Measurements from ENCODE around the gene CREB3L1.

CREB3L1 gene

GRCh38 chr11:46338988-46339666 lies 61.7 kb downstream of the CREB3L1 start:
- H3K9me3 ChIP-seq (ENCODE audit: control insufficient read depth, insufficient read depth, low read length): no peaks in the 10 kb centered on the region
- H3K9me2 ChIP-seq (replicated peaks; ENCODE audit: control insufficient read depth, low read length): no peaks in the 10 kb centered on the region
- no peaks in the 10 kb centered on the region for H3K79me2 ChIP-seq (ENCODE audit: control insufficient read depth, low read length)
- no peak overlapping the region for H3K4me2 ChIP-seq (ENCODE audit: low read length)
- peaks cover 10% of the 10 kb centered on the region for H3K4me1 ChIP-seq (ENCODE audit: control insufficient read depth, low read length)
- H3K4me3 ChIP-seq (ENCODE audit: low read length): no peak overlapping the region
- no peaks in the 10 kb centered on the region for H4K20me1 ChIP-seq (ENCODE audit: control insufficient read depth, insufficient read depth, low read depth, low read length)
- TF ChIP-seq EZH2phosphoT487 (IDR thresholded peaks at IDR 0.05; ENCODE audit: borderline replicate concordance, low read length) (no peak), CTCF (IDR thresholded peaks at IDR 0.05; ENCODE audit: low read depth, low read length, poor library complexity, severe bottlenecking) (no peak)
- H3F3A ChIP-seq (ENCODE audit: control insufficient read depth, insufficient read depth): peaks cover 6% of the 10 kb centered on the region; the same call in 1 of the 2 replicates
- peaks cover 58% of the 10 kb centered on the region for H3K27me3 ChIP-seq (ENCODE audit: control insufficient read depth, low read length)
- H3K27ac ChIP-seq (ENCODE audit: low read depth, low read length): no peak overlapping the region
- no peaks in the 10 kb centered on the region for H3K36me3 ChIP-seq (ENCODE audit: control insufficient read depth, low read length)

DNA sequence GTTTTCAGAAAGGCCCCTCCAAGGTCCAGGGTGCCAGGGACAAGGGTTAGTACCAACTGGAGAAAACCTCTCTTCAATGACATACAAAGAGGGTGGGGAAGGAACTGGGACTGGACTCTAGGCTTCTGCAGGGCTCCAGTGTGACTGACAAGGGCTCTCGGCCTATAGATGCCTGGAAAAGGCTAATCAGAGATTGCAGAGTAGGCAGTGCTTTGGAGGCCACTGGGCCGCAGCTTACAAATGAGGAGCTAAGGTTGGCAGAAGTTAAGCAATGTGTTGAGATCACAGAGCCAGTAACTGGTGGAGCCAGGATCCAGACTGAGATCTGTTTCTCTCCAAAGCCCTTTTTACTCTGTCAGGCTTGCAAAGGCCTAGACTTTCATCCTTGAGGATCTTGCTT lies 62.4 kb downstream of the CREB3L1 start:
- Histone ChIP-seq H3K27ac (ENCODE audit: low read depth, low read length) (no peak overlapping the region), H3K79me2 (ENCODE audit: control insufficient read depth, low read length) (no peaks in the 10 kb centered on the region), H3F3A (ENCODE audit: control insufficient read depth, insufficient read depth) (peaks cover 7% of the 10 kb centered on the region; the same call in 1 of the 2 replicates), H4K20me1 (ENCODE audit: control insufficient read depth, insufficient read depth, low read depth, low read length) (no peaks in the 10 kb centered on the region), H3K4me3 (ENCODE audit: low read length) (no peak overlapping the region), H3K4me1 (ENCODE audit: control insufficient read depth, low read length) (peaks cover 10% of the 10 kb centered on the region), H3K36me3 (ENCODE audit: control insufficient read depth, low read length) (no peaks in the 10 kb centered on the region), H3K4me2 (ENCODE audit: low read length) (no peak overlapping the region), H3K9me2 (replicated peaks; ENCODE audit: control insufficient read depth, low read length) (no peaks in the 10 kb centered on the region), H3K27me3 (ENCODE audit: control insufficient read depth, low read length) (peaks cover 55% of the 10 kb centered on the region), H3K9me3 (ENCODE audit: control insufficient read depth, insufficient read depth, low read length) (no peaks in the 10 kb centered on the region)
- TF ChIP-seq EZH2phosphoT487 (IDR thresholded peaks at IDR 0.05; ENCODE audit: borderline replicate concordance, low read length): no peak
- TF ChIP-seq CTCF (IDR thresholded peaks at IDR 0.05; ENCODE audit: low read depth, low read length, poor library complexity, severe bottlenecking): no peak

- no peak for TF ChIP-seq CTCF (IDR thresholded peaks at IDR 0.05; ENCODE audit: low read depth, low read length, poor library complexity, severe bottlenecking)
- TF ChIP-seq EZH2phosphoT487 (IDR thresholded peaks at IDR 0.05; ENCODE audit: borderline replicate concordance, low read length): no peak
- peaks cover 7% of the 10 kb centered on the region; the same call in 1 of the 2 replicates for H3F3A ChIP-seq (ENCODE audit: control insufficient read depth, insufficient read depth)
- peaks cover 25% of the 10 kb centered on the region for H3K4me1 ChIP-seq (ENCODE audit: control insufficient read depth, low read length)
These were observed 64.0 kb downstream of the CREB3L1 start for GRCh38 chr11:46341454-46341853.

More at GRCh38 chr11:46341454-46341853, 64.0 kb downstream of the CREB3L1 start:
- Histone ChIP-seq H3K9me3 (ENCODE audit: control insufficient read depth, insufficient read depth, low read length) (no peaks in the 10 kb centered on the region), H3K4me3 (ENCODE audit: low read length) (no peak overlapping the region), H3K4me2 (ENCODE audit: low read length) (no peak overlapping the region), H3K27ac (ENCODE audit: low read depth, low read length) (no peak overlapping the region), H4K20me1 (ENCODE audit: control insufficient read depth, insufficient read depth, low read depth, low read length) (0 out of 2 replicates have a peak, but pooled peaks cover under 1% of the 10 kb centered on the region), H3K27me3 (ENCODE audit: control insufficient read depth, low read length) (peaks cover 60% of the 10 kb centered on the region), H3K9me2 (replicated peaks; ENCODE audit: control insufficient read depth, low read length) (no peaks in the 10 kb centered on the region), H3K79me2 (ENCODE audit: control insufficient read depth, low read length) (no peaks in the 10 kb centered on the region), H3K36me3 (ENCODE audit: control insufficient read depth, low read length) (no peaks in the 10 kb centered on the region)

All from DOHH2 (cell line).